ENCODE data around the gene LHX3. TPM values are rescaled to one million over a fixed set of nuclear protein-coding genes. Genes with fewer than 3 reads are reported as not detected.

LHX3 gene
- total RNA-seq, 1 donor from 2014 or later, result not detected

GRCh38 chr9:136196404-136197083, 8.4 kb downstream of the LHX3 start:
- no peaks in the 10 kb centered on the region for H3K9me3 Mint-ChIP-seq
- no peak overlapping the region for H3K27ac Mint-ChIP-seq
- intact Hi-C loops (cut with micrococcal nuclease), result no loop called here
- no peaks in the 10 kb centered on the region for H3K36me3 Mint-ChIP-seq (ENCODE audit: low read depth)
- no peak overlapping the region for H3K4me3 Mint-ChIP-seq
- H3K27me3 Mint-ChIP-seq (ENCODE audit: insufficient read depth), result peaks cover 59% of the 10 kb centered on the region
- peaks cover 5% of the 10 kb centered on the region for H3K4me1 Mint-ChIP-seq (ENCODE audit: low read depth)
- DNase-seq (ENCODE audit: low spot score), result no peak

GRCh38 chr9:136194540-136194939, 10.4 kb downstream of the LHX3 start:
- no peak overlapping the region for H3K4me3 Mint-ChIP-seq
- H3K27ac Mint-ChIP-seq, result no peak overlapping the region

DNA sequence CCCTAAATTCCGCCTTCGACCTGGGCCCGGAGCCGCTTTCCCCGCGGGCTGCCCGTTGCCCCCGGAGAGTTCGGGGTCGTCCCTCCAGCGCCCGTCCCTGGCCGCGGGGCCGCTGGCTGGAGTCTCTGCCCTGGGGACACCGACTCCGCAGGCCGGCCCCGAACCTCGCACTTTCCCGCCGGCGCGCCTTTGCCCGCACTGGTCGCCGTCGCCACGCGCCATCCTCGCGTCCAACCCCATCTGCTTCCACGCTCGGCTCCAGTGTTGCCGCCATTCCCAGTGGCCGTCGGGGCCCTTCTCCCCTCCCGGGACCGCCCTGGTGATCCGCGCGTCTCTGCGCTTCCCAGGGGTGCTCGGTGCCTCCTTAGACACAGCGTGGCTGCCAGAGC, 11.0 kb downstream of the LHX3 start:
- intact Hi-C loops (cut with micrococcal nuclease), result no loop called here
- no peak overlapping the region for H3K27ac Mint-ChIP-seq

More at GRCh38 chr9:136194540-136194939, 10.4 kb downstream of the LHX3 start:
- no peaks in the 10 kb centered on the region for H3K9me3 Mint-ChIP-seq
- DNase-seq (ENCODE audit: low spot score), result no peak
- H3K27me3 Mint-ChIP-seq (ENCODE audit: insufficient read depth), result peaks cover 58% of the 10 kb centered on the region
- peaks cover 5% of the 10 kb centered on the region for H3K4me1 Mint-ChIP-seq (ENCODE audit: low read depth)
- no peaks in the 10 kb centered on the region for H3K36me3 Mint-ChIP-seq (ENCODE audit: low read depth)
- intact Hi-C loops (cut with micrococcal nuclease), result no loop called here

DNA sequence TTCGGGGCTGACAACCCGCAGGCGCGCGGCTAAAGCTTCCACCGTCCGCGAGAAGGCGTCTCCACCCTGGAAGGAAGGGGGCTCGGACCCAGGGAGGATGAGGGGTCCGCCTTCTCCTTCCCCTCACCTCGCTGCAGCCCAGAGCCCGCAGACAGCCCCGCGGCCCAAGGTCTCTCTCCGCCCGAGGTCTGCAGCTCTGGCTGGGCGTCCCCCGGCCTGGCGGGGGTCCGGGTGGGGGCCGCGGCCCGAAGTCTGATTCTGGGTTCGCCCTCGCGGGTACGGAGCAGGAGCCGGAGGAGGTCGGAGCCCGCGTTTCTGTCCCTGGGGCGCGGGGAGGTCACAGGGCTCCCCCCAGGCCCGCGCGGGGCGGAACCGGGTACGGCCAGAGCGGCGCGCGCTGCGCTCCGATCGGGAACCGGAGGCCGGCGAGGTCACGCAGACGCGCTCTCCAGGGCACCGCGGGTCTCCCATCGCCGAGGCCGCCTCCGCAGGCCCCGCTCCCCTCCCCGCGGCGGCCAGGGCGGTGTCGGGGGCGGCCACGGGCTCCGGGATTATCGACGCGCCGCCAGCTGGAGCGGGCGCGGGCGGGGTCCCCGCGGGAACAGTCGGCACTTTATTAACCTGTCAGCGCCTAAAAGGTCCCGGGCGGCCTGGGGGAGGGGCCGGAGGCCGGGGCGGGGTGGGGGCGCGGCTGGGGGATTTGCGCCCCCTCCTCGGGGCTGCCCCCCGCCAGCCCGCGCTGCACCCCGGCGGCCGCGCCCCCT, 11.6 kb downstream of the LHX3 start:
- intact Hi-C loops (cut with micrococcal nuclease), result no loop called here
- Mint-ChIP-seq H3K4me1 (ENCODE audit: low read depth) (peaks cover 5% of the 10 kb centered on the region), H3K27me3 (ENCODE audit: insufficient read depth) (peaks cover 53% of the 10 kb centered on the region), H3K4me3 (no peak overlapping the region), H3K9me3 (no peaks in the 10 kb centered on the region), H3K27ac (no peak overlapping the region), H3K36me3 (ENCODE audit: low read depth) (no peaks in the 10 kb centered on the region)
- no peak for DNase-seq (ENCODE audit: low spot score)

More for the DNA sequence above, 11.0 kb downstream of the LHX3 start:
- no peak overlapping the region for H3K4me3 Mint-ChIP-seq
- peaks cover 55% of the 10 kb centered on the region for H3K27me3 Mint-ChIP-seq (ENCODE audit: insufficient read depth)
- no peaks in the 10 kb centered on the region for H3K36me3 Mint-ChIP-seq (ENCODE audit: low read depth)
- H3K9me3 Mint-ChIP-seq, result no peaks in the 10 kb centered on the region
- DNase-seq (ENCODE audit: low spot score), result no peak
- peaks cover 5% of the 10 kb centered on the region for H3K4me1 Mint-ChIP-seq (ENCODE audit: low read depth)

DNA sequence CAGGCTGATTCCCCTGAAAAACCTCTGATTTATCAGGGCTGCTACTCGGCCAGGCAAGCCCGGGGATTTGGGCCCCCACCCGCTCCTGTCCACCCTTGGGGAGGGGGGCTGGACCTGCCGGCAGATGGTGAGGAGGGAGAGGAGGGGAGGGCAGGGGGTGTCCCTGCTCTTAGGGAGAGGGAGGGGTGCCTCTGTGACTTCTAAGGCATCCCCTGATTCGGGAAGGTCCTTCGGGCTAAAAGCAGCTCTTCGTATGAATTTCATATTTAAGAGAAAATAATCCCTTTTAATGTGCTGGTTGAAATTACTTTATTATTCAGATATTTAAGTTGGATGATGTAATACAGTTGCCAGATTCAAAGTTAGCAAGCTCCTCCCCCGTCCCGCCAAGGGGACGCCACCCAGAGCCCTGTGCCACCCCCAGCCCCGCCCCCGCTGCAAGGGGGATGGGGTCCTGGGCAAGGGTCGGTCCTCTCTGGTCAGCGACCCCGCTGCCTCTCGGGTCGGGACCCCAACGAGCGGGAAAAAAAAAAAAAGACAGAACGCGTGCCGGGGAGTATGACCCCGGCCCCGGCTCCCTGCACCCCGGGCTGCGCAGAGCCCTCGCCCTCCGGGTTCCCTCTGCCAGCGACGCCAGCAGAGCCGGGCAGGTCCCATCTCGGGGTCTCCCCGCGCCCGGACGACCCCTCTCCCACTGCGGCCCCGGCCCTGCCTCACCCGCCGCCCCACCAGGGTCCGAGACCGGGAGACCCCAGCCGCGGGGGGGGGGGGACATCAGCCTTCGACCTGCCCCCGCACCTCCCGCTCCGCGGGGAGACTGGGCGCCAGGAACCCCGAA, 12.4 kb downstream of the LHX3 start:
- Mint-ChIP-seq H3K4me1 (ENCODE audit: low read depth) (peaks cover 5% of the 10 kb centered on the region), H3K27me3 (ENCODE audit: insufficient read depth) (peaks cover 45% of the 10 kb centered on the region), H3K4me3 (no peak overlapping the region), H3K27ac (no peak overlapping the region), H3K9me3 (no peaks in the 10 kb centered on the region), H3K36me3 (ENCODE audit: low read depth) (no peaks in the 10 kb centered on the region)
- intact Hi-C loops (cut with micrococcal nuclease), result no loop called here
- DNase-seq (ENCODE audit: low spot score), result no peak

GRCh38 chr9:136191960-136192286, 13.0 kb downstream of the LHX3 start:
- no peaks in the 10 kb centered on the region for H3K36me3 Mint-ChIP-seq (ENCODE audit: low read depth)
- H3K9me3 Mint-ChIP-seq, result no peaks in the 10 kb centered on the region
- H3K4me3 Mint-ChIP-seq, result no peak overlapping the region
- DNase-seq (ENCODE audit: low spot score), result no peak
- intact Hi-C loops (cut with micrococcal nuclease), result no loop called here
- H3K4me1 Mint-ChIP-seq (ENCODE audit: low read depth), result peaks cover 4% of the 10 kb centered on the region
- no peak overlapping the region for H3K27ac Mint-ChIP-seq
- peaks cover 45% of the 10 kb centered on the region for H3K27me3 Mint-ChIP-seq (ENCODE audit: insufficient read depth)

- no peak for DNase-seq (ENCODE audit: low spot score)
- Mint-ChIP-seq H3K27ac (no peak overlapping the region), H3K36me3 (ENCODE audit: low read depth) (no peaks in the 10 kb centered on the region), H3K4me3 (no peak overlapping the region), H3K9me3 (no peaks in the 10 kb centered on the region), H3K27me3 (ENCODE audit: insufficient read depth) (peaks cover 40% of the 10 kb centered on the region), H3K4me1 (ENCODE audit: low read depth) (no peaks in the 10 kb centered on the region)
- intact Hi-C loops (cut with micrococcal nuclease), result no loop called here
These were observed 13.6 kb downstream of the LHX3 start for GRCh38 chr9:136191099-136191959.

DNA sequence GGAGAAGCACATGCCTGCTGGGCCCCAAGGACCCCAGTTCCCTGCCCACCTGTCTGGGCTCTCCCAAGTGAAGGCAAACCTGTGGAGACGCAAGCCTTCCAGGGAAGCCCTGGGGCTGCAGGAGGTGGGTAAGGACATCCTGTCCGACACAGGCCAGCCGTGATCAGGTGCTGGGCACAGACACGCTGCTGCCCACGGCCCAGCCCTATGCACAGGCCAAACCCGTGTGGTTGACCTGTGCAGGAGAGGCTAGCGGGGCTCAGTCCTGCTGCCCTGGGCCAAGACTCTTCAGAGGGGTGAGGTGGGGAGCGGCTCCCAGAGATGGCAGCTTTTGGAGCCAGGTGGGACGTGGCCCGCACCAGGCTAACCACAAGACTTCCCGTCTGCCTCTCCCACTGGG, 14.3 kb downstream of the LHX3 start:
- no peaks in the 10 kb centered on the region for H3K9me3 Mint-ChIP-seq
- DNase-seq (ENCODE audit: low spot score), result no peak
- H3K27me3 Mint-ChIP-seq (ENCODE audit: insufficient read depth), result peaks cover 33% of the 10 kb centered on the region
- intact Hi-C loops (cut with micrococcal nuclease), result no loop called here
- no peak overlapping the region for H3K27ac Mint-ChIP-seq
- H3K4me3 Mint-ChIP-seq, result no peak overlapping the region
- H3K4me1 Mint-ChIP-seq (ENCODE audit: low read depth), result no peaks in the 10 kb centered on the region
- H3K36me3 Mint-ChIP-seq (ENCODE audit: low read depth), result no peaks in the 10 kb centered on the region

DNA sequence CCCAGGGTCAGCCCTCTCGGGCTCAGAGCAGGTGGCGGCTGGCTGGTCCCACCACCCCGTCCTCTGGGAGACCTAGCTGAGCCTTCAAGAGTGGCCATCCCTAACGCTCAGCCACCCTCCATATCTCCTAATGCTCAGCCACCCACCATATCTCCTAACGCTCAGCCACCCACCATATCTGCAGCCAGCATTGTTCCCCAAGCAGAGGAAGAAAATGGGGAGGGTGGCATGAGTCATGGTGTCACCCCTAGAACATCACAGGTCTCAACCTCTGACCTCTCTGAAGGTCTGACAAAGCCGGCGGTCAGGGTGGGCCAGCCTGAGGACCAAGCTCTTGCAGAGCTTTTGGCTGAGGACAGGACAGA, 14.7 kb downstream of the LHX3 start:
- Mint-ChIP-seq H3K36me3 (ENCODE audit: low read depth) (no peaks in the 10 kb centered on the region), H3K4me1 (ENCODE audit: low read depth) (no peaks in the 10 kb centered on the region), H3K4me3 (no peak overlapping the region), H3K27ac (no peak overlapping the region), H3K9me3 (no peaks in the 10 kb centered on the region), H3K27me3 (ENCODE audit: insufficient read depth) (peaks cover 31% of the 10 kb centered on the region)
- intact Hi-C loops (cut with micrococcal nuclease), result no loop called here
- DNase-seq (ENCODE audit: low spot score), result no peak

DNA sequence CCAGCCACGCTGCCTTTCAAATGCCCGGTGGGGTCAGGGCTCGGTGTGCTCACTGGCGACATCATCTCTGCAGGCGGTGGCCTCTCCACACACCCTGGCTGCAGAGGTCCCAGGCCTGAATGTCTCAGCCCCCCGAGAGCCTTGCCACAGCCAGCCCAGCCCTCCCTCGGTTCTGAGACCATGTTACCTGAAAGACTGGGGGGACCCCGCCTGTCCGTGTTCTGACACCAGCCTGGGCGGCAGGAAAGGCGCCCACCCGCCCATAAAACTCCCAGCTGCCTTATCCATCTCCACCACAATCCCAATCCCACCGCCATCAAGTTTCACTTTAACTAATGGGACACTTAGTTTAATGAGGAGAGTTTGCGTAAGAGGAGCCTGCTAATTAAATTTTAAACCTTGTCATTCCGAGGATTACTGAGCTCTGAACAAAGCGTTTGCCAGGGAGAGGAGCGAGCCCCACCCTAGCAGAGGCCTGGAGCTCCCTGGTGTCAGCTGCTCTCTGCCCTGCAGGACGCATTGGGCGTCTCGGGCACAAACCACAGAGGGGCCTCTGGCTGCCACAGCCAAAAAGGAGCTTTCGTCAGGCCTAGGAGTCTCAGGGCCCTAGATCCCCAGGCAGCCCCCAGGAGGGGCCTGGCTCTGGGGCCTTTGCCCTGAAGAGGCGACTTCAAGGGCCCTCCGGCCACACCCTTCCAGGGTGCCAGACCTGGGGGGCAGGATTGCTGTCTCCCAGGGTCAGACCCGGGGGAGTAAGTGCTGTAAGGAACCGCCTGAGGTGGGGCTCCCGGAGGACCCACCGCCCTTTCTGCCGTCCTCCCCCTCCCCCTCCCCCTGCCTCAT, 15.3 kb downstream of the LHX3 start:
- Mint-ChIP-seq H3K27ac (no peak overlapping the region), H3K4me3 (no peak overlapping the region), H3K36me3 (ENCODE audit: low read depth) (no peaks in the 10 kb centered on the region), H3K27me3 (ENCODE audit: insufficient read depth) (peaks cover 28% of the 10 kb centered on the region), H3K9me3 (no peaks in the 10 kb centered on the region), H3K4me1 (ENCODE audit: low read depth) (no peaks in the 10 kb centered on the region)
- no peak for DNase-seq (ENCODE audit: low spot score)
- intact Hi-C loops (cut with micrococcal nuclease), result no loop called here

- DNase-seq (ENCODE audit: low spot score), result no peak
- H3K4me1 Mint-ChIP-seq (ENCODE audit: low read depth), result no peaks in the 10 kb centered on the region
- H3K27ac Mint-ChIP-seq, result no peak overlapping the region
- no peaks in the 10 kb centered on the region for H3K36me3 Mint-ChIP-seq (ENCODE audit: low read depth)
- H3K27me3 Mint-ChIP-seq (ENCODE audit: insufficient read depth), result peaks cover 28% of the 10 kb centered on the region
- H3K4me3 Mint-ChIP-seq, result no peak overlapping the region
- intact Hi-C loops (cut with micrococcal nuclease), result no loop called here
- H3K9me3 Mint-ChIP-seq, result no peaks in the 10 kb centered on the region
These were observed 17.0 kb downstream of the LHX3 start for GRCh38 chr9:136187683-136188586.
